GM21423 (cell line): ENCODE results near the gene KRTAP10-2.
"Not testable (repeated sequence)": the region's sequence is repeated elsewhere in the genome, so short reads cannot be mapped to it uniquely, and the experiment has no call there.

Experiments
- ATAC-seq: cut with Tn5 transposase; IDR thresholded peaks from one replicate; pipeline ENCODE4 v1.9.1; 2021; ENCODE audit warnings: mild to moderate bottlenecking, moderate library complexity; ENCODE audit not compliant: unreplicated experiment

The KRTAP10-2 gene

DNA sequence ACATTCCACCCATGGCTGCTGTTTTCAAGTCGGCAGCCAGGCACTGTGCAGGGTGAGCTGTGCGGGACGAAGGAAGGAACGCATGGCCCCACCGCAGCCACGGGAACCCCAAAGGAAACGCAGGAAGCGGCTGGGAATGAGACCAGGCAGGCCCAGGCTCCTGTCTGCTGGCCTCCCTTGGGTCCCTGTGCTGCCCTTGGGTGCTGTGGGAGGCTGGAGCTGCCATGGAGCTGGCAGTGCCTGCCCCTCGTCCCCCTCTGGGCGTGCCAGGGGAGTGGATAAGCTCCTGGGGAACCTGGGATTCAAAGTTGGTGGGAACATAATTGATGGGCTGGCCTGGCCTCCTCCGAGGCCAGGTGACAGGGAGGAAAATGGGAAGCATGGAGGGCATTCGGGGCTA, 17.0 kb upstream of the KRTAP10-2 start:
- no peak for ATAC-seq

DNA sequence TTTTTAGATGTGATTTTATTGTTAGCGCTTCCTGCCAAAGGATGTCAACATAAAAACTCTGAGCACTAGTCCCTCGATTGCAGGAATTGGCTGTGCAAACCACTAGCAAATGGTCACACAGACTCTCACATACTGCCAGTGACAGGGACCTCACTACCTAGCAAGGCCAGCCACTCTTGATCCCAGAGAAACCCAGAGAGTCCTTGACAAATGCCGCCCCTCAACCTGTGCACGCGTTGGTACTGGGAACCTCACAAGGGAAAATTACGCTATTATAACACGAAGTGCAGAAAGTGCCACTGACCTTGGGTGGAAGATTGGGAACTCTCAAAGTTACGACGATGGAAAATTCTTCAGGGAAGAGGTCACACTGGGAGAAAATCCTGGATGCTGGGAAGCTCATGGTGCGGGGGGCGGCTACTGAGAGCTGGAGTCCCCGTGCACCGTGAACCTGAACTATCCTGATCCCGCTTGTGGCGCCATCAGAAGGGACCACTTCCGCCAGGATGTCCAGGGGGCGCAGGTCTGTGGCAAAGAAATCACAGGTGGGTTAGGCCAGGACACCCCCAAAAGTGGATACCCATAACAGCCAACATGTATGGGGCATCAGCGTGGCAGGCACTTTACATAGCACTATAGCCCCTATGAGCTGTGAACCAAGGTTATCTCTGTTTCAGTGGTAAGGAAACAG, 16.3 kb upstream of the KRTAP10-2 start:
- ATAC-seq, result no peak

DNA sequence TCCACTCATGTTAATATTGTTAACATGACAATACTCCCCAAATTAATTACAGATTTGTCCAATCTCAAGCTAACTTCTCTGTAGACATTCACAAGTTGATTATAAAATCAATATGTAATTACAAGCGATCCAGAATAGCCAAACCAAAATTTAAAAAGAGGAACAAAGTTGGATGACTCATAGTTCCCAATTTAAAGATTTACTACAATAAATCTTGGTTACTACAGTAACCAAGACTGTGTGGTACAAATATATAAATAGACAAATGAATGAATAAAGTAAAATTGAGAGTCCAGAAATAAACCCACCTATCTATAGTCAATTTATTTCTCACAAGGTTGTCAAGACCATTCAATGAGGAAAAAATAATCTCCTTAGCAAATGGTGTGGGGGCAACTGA, 15.1 kb upstream of the KRTAP10-2 start:
- no peak for ATAC-seq

DNA sequence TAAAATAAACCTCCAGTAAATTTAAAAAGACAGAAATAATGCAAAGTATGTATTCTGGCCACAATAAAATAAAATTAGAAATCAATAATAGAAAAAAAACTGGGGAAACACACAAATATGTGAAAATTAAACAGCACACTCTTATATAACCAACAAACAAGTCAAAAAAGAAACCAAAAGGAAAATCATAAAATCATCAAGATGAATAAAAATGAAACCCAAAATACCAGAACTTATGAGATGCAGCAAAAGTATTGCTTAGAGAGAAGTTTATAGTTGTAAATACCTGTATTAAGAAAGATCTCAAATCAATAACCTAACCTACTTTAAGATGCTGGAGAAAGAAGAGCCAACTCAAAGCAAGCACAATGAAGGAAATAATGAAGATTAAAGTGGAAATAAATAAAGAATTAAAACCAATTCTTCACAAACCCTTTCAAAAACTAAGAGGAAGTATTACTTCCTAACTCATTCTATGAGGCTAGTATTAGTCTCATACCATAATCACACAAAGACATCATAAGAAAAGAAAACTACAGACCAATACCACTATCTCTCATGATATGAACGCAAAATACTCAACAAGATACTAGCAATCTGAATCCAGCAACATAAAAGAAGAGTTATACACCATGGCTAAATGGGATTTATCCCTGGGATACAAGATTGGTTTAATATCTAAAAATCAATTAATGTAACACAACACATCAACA, 13.7 kb upstream of the KRTAP10-2 start:
- no peak for ATAC-seq

DNA sequence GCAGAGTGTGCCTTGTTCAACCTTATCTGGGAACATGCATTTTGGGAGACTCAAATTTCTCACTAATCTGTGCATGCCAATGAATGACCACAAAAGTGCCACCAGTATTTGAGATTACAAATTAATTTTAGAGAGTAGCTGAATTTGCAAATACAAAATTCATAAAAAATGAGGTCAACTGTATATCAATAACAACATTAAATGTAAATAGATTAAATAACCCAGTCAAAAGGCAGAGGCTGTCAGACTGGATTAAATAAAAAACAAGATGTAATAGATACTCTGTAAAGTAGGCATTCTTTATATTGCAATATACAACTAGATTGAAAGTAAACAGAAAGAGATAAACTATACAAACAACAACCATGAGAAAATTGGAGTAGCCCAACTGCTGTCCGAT, 12.8 kb upstream of the KRTAP10-2 start:
- ATAC-seq, result no peak

DNA sequence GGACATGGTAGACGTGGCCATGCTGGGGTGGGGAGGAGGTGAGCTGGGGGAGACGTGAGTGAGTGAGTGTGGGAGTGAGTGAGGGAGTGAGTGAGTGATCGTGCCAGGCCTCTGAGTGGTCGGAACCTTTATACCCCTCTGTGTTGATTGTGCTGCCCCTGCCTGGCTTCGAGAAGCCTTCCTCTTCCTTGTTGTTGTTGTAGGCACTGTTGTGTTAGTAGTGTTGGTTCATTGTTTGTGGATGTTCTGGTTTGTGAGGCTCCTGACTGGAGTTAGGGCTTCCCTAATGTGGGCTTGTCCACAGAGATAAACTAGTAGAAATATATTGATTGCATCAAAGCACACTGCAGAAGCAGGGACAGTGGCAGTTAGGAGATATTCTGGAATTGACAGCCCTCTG, 7.4 kb upstream of the KRTAP10-2 start, which contains the start of gene KRTAP10-3:
TSS of gene KRTAP10-3 (minus strand) at position 101 of the 400 bp plus-strand sequence. CDS start at position 21, 80 bp downstream.
- ATAC-seq, result no peak

DNA sequence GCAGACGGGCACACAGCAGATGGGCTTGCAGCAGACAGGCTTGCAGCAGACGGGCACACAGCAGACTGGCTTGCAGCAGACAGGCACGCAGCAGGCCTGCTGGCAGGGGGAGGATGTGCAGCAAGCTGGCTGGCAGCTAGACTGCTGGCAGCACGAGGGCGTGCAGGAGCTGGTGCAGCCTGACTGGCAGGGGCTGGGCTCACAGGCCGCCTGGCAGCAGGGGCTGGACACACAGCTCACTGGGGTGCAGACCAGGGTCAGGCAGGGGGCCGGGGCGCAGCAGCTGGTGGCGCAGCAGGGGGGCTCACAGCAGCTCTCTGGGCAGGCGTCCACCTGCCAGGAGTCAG, 7.0 kb upstream of the KRTAP10-2 start:
- ATAC-seq, result not testable (repeated sequence)

DNA sequence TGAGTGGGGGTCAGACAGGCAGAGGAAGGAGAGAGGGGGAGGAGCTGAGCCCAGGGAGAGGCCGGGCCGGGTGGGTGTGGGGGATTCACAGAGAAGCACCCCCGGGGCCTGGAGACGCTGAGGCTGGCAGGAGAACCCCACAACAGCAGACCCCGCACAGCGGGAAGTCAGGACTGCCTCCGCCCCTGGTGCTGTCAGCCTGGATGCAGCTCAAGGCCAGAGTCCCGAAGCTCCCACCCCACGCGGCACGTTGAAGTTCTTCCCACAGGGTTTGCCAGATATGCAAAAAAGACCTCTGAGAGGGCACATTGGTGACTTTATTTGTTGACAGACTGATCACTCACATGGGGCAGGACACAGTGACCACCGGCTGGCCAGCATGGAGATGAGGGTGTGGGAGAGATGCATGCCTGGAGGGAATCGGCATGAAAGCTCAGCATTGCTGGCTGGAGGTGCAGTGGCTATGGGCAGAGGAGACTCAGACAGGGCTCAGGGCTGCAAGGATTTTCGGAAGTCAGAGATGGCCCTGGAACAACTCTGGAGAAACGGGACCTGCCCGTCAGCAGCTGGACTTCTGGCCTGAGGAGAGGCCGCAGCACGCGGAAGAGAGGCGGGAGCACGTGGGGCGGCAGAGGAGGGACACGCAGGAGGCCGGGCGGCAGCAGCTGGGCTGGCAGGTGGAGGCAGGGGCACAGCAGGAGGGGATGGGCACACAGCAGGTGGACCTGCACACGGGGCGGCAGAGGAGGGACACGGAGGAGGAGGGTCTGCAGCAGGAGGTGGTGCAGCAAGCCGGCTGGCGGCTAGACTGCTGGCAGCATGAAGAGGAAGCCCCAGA, 6.4 kb upstream of the KRTAP10-2 start:
- no peak for ATAC-seq

DNA sequence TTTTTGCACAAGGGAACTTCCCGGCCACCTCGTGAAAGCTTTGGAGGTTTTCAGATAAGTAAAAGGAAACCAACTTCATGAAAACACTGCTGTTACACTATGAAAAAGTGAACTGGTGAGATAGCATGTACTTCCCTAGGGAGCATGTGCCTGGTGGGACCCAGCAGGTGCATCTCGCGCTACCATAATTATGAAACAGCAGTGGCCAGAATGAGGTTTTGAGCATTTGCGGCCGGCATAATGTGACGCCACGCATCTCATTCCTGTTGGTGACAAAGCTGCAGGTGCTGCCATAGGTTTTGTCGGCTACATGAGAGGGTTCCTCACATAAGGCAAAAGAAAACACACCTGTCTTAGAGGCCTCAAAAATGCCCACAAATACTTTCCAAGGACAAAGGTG, 5.6 kb upstream of the KRTAP10-2 start:
- no peak for ATAC-seq

DNA sequence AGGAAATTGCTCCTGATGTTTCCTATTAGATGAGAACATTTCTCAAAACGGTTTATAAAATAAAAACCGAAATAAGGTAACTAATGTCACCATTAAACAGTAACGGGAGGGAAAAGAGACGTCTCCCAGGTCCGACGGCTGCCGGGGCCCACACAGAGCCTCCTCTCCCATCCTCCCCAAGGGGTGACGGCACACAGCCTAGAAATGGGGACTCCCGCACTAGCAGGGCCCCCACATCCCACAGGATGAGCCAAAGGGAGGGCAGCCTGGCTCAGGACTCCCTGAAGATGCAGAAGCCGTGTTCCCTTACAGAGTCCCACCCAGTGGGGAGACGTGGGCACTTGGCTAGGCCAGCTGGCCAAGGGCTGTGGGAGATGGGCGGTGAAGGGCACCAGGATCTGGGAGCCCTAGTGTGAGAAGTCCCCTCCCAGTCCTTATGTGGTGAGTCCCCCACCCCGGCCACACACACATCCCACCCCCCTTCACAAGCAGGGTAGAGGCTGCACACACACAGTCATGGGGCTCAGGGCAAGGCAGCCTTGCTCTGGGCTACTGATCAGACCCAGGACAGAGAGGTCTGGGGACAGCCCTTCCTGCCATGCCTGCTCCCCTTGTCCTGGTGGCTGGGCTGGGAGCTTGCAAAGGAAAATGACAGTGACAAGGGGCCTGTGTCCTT, 4.0 kb upstream of the KRTAP10-2 start:
- no peak for ATAC-seq

DNA sequence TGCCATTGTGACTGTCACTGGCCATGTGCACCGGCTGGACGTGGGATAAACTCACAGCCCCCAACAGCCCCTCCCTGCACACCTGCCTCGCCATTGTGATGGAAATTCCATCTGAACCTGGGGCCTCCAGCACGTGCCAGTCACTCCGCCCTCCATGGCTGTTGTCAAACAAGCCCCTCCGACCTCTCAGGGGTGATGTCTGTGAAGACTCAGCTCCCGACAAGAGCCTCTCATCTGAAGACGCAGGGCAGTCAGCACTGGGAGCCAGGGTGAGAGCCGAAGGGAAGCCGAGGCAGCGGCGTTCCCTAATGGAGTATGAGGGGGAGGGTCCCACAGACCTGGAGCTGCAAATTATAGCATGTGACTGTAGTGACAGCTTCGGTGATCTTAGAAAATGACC, 1.4 kb upstream of the KRTAP10-2 start:
- ATAC-seq, result no peak

DNA sequence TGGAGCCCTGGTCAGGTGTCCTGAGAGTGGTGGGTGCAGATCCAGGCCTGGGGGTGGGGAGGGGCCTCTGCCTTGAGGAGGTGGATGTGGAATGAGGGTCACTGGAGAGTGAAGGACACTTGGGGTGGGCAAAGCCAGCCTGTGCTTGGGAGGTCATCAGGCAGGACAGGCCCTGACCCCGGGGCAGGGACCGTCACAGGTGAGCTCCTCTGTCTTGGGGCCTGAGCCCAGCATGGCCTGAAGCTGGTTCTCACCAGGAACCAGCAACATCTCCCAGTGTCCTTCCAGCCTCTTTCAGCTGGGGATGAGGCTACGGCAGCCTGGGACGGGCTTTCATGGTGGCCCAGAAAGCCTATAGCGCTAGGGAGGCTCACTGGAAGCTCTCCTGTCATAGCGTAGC, 831 bp upstream of the KRTAP10-2 start:
- ATAC-seq, result no peak

DNA sequence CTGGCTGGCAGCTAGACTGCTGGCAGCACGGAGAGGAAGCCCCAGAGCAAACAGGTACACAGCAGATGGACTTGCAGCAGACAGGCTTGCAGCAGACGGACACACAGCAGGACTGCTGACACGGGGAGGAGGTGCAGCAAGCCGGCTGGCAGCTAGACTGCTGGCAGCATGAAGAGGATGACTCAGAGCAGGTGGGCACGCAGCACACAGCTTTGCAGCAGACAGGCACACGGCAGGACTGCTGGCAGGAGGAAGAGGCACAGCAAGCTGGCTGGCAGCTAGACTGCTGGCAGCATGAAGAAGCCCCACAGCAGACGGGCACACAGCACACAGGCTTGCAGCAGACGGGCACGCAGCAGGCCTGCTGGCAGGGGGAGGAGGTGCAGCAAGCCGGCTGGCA, 498 bp downstream of the KRTAP10-2 start:
- ATAC-seq, result no peak

DNA sequence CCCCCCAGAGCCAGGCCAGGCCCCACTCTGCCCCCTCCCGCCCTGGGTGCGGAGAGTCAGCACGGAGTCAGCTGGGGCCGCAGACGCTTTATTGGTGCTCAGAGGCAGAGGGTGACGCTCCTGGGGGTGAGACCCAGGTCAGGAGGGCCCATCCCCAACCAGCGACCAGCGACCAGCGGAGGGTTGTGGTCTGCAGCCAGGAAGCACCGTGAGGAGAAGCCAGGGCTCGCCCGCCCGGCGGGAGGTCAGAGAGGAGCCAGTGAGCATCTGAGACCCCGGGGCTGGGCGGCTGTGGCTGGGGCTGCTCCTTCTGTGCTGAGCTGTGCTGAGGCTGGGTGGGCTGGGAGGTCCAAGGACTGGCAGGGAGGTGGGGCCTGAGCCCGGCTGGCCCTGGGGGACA, 1.0 kb downstream of the KRTAP10-2 start:
- not testable (repeated sequence) for ATAC-seq

DNA sequence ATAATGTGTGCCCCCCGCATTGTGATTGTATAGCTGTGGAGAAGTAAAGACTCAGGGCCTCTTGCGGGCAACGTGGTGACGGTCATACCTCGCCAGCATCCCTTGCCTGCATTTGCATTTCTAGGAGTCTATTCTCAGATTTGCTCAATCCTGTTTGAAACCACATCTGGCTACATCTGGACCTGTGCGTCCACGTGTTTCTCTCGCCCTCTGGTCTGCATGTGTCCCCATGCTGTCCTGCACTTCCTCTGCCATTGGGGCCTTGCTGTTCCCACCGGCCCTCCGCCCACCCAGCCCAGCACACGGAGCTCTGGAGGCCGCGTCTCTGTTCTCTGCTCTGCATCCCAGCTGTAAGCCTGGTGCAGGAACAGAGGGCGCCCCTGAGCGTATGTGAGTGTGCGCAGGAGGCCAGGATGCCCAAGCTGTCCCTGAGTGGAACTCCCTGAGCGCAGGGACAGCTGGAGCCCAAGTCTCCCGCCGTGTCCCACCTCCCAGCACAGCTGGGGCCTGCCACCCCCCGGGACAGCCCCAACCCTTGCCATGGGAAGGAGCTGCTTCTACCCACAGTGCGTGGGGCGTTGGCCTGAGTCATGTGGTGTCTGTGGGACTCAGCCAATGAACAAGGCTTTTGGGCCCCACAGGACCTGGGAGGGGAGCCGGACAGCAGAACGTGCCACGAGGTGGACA, 1.6 kb downstream of the KRTAP10-2 start:
- ATAC-seq, result no peak

DNA sequence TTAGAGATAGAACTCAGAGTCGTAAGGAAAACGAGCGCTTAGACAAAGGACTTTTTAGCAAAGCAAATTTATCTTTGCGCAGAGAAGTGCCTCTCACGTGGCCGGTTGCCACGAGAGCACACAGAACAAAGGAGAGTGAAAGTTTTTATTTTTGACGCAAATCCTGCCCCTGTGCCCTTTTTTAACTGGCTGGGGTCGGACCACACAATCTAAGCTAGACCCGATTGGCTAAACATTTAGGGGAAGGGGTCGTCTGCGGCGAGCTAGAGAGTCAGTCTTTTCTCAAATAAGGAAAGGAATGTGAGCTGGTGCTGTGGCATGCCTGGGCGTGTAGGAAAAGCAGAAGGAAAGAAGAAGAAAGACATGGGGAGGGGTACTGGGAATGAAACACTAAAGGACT, 2.4 kb downstream of the KRTAP10-2 start:
- ATAC-seq, result no peak

DNA sequence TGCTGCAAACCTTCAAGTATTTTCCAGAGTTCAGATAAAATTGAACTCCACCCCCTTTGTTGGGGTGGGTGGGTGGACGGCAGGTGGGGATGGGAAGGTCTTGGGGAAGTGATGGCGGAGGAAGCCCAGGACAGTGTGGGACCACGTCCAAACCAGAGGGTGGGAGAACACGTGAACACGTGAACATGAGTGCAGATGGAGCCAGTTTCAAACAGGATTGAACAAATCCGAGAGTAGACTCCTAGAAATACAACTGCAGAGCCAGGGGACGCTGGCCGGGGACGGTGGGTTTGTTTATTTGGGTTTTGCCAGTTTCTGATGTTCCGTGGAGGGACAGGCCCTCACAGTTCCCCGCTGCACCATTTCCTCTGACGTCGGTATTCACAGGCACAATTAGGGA, 2.9 kb downstream of the KRTAP10-2 start:
- ATAC-seq, result no peak

DNA sequence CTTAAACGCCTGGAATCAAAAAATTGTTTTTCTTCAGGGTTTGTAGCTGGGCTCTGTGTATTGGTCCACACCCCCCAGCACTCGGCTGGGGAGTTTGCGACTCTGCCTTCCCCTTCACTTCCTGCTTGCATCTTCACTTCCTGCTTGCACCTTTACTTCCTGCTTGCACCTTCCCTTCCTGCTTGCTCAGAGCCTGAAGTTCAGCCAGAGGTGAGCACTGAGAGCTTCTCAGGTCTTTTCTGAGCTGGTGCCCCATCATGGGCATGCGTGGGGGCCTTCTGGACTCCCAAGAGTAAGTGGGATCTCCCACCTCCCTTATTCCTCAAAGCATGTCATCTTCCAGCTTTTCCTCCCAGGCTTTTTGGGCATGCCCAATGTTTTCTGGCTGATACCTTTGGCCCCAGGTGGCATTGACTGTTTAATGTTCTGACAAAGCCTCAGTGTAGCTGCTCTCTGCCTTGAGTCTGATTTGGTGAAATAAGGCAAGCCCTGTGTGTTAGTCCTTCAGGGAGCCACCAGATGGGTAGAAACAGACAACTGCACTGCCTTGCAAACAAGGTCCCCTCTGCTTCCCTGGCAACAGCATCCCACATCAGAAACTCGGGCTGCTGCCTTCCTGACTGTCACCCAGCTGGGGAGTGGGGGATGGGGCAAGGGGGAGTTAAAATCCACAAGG, 3.5 kb downstream of the KRTAP10-2 start:
- no peak for ATAC-seq

DNA sequence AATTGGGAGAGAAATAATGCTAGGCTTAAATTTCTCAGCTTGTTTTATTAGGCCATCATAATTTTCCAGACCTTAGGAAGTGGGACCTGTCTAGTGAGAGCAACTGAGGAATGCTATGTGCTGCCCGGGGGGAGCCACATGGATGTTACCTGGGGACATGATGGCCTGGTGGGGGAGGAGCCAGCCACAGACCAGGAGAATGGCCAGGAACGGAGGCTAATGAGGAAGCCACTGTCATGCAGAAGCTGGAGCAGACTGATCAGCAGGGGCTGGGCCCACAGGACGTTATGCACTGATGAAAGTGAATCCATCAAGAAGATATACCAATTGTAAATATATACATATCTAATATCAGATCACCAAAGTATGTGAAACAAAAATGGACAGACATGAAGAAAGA, 6.7 kb downstream of the KRTAP10-2 start:
- no peak for ATAC-seq

DNA sequence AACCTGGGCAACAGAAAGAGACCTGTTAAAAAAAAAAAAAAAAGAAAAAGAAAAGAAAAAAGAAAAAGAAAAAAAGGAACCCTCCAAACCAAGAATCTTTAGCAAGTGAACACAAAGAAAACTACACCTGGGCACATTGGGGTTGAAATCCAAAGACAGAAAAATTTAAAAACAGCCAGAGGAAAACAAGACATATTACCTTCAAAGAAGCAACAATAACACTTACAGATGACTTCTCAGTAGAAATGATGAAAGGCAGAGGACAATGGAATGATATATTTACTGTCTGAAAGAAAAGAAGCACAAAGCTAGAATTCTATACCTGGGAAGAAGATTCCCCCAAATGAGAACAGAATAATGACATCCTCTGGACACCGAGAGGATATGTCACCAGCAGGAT, 8.6 kb downstream of the KRTAP10-2 start:
- ATAC-seq, result no peak
